Osteocyte (in vitro differentiated cells): Measurements from ENCODE around the gene PCYOX1L. TPM values are rescaled to one million over a fixed set of nuclear protein-coding genes. Genes with fewer than 3 reads are reported as not detected.

Source experiments
- DNase-seq: peaks from one replicate; pipeline ENCODE4 v3.0.0; 2021; ENCODE audit warnings: mixed read lengths; ENCODE audit not compliant: unreplicated experiment; ENCODE audit errors: extremely low spot score
- H3K27ac Mint-ChIP-seq: one replicate; pipeline ENCODE4 v1.8.0; 2021; ENCODE audit warnings: mild to moderate bottlenecking, mixed read lengths; ENCODE audit not compliant: unreplicated experiment
- H3K27me3 Mint-ChIP-seq: one replicate; pipeline ENCODE4 v1.8.0; 2021; ENCODE audit warnings: mixed read lengths; ENCODE audit not compliant: unreplicated experiment
- H3K36me3 Mint-ChIP-seq: one replicate; pipeline ENCODE4 v1.8.0; 2021; ENCODE audit warnings: mixed read lengths; ENCODE audit not compliant: unreplicated experiment
- H3K4me1 Mint-ChIP-seq: one replicate; pipeline ENCODE4 v1.8.0; 2021; ENCODE audit warnings: mixed read lengths; ENCODE audit not compliant: unreplicated experiment
- H3K4me3 Mint-ChIP-seq: one replicate; pipeline ENCODE4 v1.8.0; 2021; ENCODE audit warnings: mild to moderate bottlenecking, moderate library complexity, mixed read lengths; ENCODE audit not compliant: unreplicated experiment
- H3K9me3 Mint-ChIP-seq: one replicate; pipeline ENCODE4 v1.8.0; 2021; ENCODE audit warnings: mixed read lengths; ENCODE audit not compliant: unreplicated experiment
- total RNA-seq: library from RNA; stranded (reverse); gene quantifications from 2 replicates; pipeline ENCODE4 v1.2.1, GENCODE V29; 2021
- TF ChIP-seq, protein P1 (sequence below): fragments of 200-600 bp; sonication (generic); IDR thresholded peaks from 2 replicates; pipeline ENCODE4 v1.5.0; 2021; ENCODE audit warnings: antibody characterized with exemption, mild to moderate bottlenecking, moderate library complexity

The PCYOX1L gene
- total RNA-seq, 1 donor from 2014 or later: 7.7 TPM

DNA sequence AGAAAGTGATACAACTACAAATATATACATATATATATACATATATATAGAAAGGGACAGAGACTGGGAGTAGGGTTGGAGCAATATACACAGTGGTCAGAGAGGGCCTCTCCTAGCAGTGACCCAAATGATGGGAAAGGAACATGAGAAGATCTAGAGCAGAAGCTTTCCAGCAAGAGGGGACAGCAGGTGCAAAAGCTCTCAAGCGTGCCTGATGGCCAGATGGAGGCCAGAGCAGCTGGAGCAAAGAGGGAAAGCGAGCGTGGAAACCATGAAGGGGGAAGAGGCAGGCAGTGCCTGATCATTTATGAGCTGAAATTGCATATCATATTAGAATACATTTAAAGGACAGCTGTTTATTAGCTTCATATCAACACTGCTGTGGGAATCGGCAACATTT is 20.1 kb upstream of the PCYOX1L start:
- Mint-ChIP-seq H3K9me3 (no peaks in the 10 kb centered on the region), H3K36me3 (peaks cover 3% of the 10 kb centered on the region), H3K27ac (no peak overlapping the region), H3K4me1 (peaks cover 21% of the 10 kb centered on the region), H3K4me3 (no peak overlapping the region), H3K27me3 (no peaks in the 10 kb centered on the region)
- DNase-seq: no peak
- TF ChIP-seq, protein P1, sequence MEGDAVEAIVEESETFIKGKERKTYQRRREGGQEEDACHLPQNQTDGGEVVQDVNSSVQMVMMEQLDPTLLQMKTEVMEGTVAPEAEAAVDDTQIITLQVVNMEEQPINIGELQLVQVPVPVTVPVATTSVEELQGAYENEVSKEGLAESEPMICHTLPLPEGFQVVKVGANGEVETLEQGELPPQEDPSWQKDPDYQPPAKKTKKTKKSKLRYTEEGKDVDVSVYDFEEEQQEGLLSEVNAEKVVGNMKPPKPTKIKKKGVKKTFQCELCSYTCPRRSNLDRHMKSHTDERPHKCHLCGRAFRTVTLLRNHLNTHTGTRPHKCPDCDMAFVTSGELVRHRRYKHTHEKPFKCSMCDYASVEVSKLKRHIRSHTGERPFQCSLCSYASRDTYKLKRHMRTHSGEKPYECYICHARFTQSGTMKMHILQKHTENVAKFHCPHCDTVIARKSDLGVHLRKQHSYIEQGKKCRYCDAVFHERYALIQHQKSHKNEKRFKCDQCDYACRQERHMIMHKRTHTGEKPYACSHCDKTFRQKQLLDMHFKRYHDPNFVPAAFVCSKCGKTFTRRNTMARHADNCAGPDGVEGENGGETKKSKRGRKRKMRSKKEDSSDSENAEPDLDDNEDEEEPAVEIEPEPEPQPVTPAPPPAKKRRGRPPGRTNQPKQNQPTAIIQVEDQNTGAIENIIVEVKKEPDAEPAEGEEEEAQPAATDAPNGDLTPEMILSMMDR: no peak

DNA sequence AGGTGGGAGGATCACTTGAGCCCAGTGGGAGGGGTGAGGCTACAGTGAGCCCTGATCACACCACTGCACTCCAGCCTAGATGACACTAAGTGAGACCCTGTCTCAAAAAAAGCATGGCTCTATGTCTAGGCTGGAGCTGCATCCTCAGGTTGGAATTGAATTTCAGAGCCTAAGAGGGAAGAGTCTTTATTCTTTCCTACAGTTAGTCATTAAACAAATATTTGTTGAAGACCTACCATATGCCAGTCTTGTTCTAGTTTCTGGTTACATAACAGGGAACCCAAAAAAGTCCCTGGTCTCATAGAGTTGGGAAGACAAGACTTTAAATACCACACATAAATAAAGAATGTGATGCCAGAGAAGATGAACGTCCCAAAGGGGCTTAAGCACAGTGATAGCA is 19.5 kb upstream of the PCYOX1L start:
- Mint-ChIP-seq H3K36me3 (peaks cover 3% of the 10 kb centered on the region), H3K27ac (peak overlapping the region; percentile 4), H3K4me3 (no peak overlapping the region), H3K9me3 (no peaks in the 10 kb centered on the region), H3K4me1 (peaks cover 20% of the 10 kb centered on the region), H3K27me3 (no peaks in the 10 kb centered on the region)
- TF ChIP-seq, protein P1: no peak
- DNase-seq: no peak

DNA sequence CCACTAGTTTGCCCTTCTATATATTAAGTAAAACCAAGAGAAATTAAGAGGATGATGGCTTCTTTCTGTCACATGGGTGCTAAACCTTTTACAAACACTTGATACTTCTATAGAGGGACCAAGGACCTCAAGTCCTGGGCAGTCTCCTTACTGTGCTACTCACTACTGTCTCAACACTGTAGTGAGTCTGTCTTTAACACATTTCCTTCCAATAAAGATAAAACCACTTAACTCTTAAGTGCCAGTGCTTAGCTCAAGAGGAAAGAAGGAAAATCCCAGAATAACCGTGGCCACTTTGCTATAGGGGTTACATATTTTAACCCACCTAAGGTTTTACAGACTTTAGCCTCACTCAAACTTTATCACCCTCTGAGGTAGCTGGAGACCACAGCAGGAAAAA is 16.9 kb upstream of the PCYOX1L start:
- Mint-ChIP-seq H3K4me1 (peaks cover 20% of the 10 kb centered on the region), H3K4me3 (no peak overlapping the region), H3K9me3 (no peaks in the 10 kb centered on the region), H3K27ac (no peak overlapping the region), H3K36me3 (peaks cover 2% of the 10 kb centered on the region), H3K27me3 (no peaks in the 10 kb centered on the region)
- TF ChIP-seq, protein P1: no peak
- DNase-seq: no peak

DNA sequence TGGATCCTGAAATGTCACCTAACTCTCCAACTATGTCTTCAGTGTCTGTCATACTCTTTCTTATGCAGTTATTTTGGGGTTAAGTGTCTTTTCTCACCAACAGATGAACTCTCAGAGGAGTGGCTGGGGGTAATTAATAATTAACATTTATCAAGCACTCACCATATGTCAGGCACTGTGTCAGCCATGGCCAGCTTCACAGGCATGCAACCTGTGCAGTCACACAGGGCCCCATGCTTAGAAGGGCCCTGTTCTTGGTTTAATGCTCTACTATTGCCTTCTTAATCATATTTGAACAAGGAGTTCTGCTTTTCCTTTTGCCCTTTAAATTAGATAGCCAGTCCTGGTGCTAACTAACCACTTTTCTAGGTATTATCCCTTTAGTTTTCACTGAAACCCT is 16.0 kb upstream of the PCYOX1L start:
- no peaks in the 10 kb centered on the region for H3K9me3 Mint-ChIP-seq
- no peak overlapping the region for H3K4me3 Mint-ChIP-seq
- H3K4me1 Mint-ChIP-seq: peaks cover 28% of the 10 kb centered on the region
- TF ChIP-seq, protein P1: no peak
- peaks cover under 1% of the 10 kb centered on the region for H3K36me3 Mint-ChIP-seq
- no peak overlapping the region for H3K27ac Mint-ChIP-seq
- DNase-seq: no peak
- H3K27me3 Mint-ChIP-seq: no peaks in the 10 kb centered on the region

DNA sequence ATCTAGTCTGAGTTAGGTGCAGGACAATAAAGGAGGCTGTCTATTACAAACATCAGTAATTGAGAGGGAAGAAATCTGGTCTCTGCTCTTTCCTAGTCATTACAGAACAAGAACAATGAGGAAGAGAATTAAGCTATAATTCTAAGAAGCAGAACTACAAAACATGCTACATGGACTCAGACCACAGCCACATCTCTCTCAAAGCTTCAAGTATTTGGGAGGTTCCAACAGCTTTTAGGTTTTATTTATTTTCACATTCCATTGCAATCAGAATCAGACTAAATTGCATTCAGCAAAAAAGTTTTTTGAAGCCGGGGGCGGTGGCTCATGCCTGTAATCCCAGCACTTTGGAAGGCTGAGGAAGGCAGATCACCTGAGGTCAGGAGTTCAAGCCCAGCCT is 13.7 kb upstream of the PCYOX1L start:
- DNase-seq: no peak
- Mint-ChIP-seq H3K9me3 (no peaks in the 10 kb centered on the region), H3K27me3 (no peaks in the 10 kb centered on the region), H3K27ac (peak overlapping the region; percentile 98), H3K4me3 (peak overlapping the region; percentile 98), H3K36me3 (peaks cover 9% of the 10 kb centered on the region), H3K4me1 (peaks cover 37% of the 10 kb centered on the region)
- TF ChIP-seq, protein P1: no peak
